GM10248 (cell line): ENCODE results near the gene ZC3H6.
A peak's percentile ranks its signal among the peaks of the same experiment; 100 is the strongest.

Experiments
- CTCF ChIA-PET: fragments of 300-600 bp; sonication (Branson Sonifier 250); formaldehyde crosslinking; extraction: SDS; loops from one replicate; lab custom pipeline; 2021; ENCODE audit warnings: antibody characterized with exemption; lab: Yijun Ruan, JAX
- POLR2A ChIA-PET: fragments of 350-650 bp; sonication (Branson Sonifier 250); formaldehyde crosslinking; extraction: SDS; loops from one replicate; lab custom pipeline; 2020; ENCODE audit warnings: antibody characterized with exemption; lab: Yijun Ruan, JAX
- DNase-seq: peaks from one replicate; pipeline ENCODE4 v3.0.0; 2012; ENCODE audit errors: extremely low spot score
- TF ChIP-seq, protein P1 (sequence below): IDR thresholded peaks from 2 replicates; pipeline ENCODE4 v1.5.1; 2012; ENCODE audit warnings: mild to moderate bottlenecking, low read depth; ENCODE audit errors: extremely low read depth, missing control alignments, control extremely low read depth

The ZC3H6 gene

DNA sequence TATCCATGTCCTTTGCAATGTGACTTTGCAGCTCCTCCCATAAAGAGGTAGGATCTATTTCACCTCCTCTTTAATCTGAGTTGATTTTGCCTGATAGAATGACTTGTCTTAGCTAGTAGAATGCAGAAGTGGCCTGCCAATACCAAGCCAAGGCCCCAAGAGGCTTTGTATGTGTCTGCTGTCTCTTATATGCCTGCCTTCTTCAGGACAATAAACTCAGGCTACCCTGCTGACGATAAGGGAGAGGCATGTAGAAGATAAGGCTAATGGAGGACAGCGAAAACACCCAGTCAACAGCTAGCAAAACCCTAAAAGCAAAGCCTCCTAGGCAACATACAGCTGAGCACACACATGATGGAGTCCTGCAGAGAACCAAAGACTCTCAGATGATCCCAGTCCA, 18.7 kb upstream of the ZC3H6 start:
- ChIA-PET CTCF (interaction anchor here (0.8 to 2.0 kb wide), 4 partner anchors 9 to 326 kb away, joined by 3 to 5 read pairs (median 4); no protein-coding TSS in a partner anchor), POLR2A (interaction anchor here (0.5 kb wide), 1 partner anchor 407 kb away, joined by 4 read pairs; no protein-coding TSS in a partner anchor)
- DNase-seq: no peak

DNA sequence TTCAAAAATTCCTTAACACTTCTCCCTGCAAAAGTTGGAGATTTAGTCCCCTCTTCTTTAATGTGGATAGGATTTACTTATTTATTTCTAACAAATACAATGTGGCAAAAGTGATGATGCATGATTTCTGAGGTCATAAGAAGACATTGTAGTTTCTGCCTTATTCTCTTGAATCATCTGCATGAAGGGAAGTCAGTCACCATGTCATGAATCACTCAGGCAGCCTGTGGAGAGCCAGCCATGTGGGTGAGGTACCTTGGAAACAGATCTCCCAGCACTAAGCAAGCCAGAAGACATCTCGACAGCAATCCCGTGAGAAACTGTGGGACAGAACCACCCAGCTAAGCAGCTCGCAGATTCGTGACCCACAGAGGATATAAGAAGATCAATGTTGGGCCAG, 17.8 kb upstream of the ZC3H6 start:
- TF ChIP-seq, protein P1, sequence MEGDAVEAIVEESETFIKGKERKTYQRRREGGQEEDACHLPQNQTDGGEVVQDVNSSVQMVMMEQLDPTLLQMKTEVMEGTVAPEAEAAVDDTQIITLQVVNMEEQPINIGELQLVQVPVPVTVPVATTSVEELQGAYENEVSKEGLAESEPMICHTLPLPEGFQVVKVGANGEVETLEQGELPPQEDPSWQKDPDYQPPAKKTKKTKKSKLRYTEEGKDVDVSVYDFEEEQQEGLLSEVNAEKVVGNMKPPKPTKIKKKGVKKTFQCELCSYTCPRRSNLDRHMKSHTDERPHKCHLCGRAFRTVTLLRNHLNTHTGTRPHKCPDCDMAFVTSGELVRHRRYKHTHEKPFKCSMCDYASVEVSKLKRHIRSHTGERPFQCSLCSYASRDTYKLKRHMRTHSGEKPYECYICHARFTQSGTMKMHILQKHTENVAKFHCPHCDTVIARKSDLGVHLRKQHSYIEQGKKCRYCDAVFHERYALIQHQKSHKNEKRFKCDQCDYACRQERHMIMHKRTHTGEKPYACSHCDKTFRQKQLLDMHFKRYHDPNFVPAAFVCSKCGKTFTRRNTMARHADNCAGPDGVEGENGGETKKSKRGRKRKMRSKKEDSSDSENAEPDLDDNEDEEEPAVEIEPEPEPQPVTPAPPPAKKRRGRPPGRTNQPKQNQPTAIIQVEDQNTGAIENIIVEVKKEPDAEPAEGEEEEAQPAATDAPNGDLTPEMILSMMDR: no peak
- ChIA-PET POLR2A (no interaction called here), CTCF (interaction anchor here (2.0 kb wide), 1 partner anchor 16 kb away, joined by 4 read pairs; no protein-coding TSS in a partner anchor)
- no peak for DNase-seq

More for the DNA sequence above, 18.7 kb upstream of the ZC3H6 start:
- TF ChIP-seq, protein P1: no peak

DNA sequence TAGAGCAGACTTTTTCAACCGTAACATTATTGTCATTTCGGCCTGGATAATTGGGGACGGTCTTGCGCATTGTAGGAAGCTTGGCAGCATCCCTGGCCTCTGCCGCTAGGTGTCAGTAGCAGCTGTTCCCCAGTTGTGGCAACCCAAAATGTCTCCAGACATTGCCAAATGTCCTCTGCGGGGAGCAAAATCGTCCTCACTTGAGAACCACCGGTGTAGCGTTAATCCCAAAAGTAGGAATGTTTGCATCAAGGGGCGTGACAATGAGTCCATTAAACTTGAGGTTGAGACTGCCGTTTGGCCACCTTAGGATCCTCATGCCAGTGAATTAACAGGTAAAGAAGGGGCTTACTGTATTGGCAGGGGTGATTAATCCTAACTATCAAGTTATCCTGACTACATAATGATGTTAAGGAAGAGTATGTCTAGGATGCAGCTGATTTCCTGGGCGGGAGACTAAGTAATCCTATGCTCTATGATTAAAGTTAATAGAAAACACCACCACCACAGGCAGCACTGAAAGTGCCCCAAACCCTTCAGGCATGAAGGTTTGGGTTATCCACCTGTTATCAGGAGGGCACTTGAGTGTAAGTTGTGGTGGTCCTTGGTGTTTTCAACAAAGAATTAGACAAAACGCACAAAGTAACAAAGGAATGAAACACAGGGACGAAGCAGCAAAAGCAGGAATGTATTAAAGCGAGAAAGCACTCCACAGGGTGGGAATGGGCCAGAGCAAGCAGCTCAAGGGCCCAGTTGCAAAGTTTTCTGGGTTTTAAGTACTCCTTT, 15.7 kb upstream of the ZC3H6 start:
- DNase-seq: peak; percentile 70
- ChIA-PET CTCF (interaction anchor here (0.7 to 6.4 kb wide), 25 partner anchors 9 to 324 kb away, joined by 3 to 37 read pairs (median 4); no protein-coding TSS in a partner anchor), POLR2A (no interaction called here)
- TF ChIP-seq, protein P1: peak; percentile 97

DNA sequence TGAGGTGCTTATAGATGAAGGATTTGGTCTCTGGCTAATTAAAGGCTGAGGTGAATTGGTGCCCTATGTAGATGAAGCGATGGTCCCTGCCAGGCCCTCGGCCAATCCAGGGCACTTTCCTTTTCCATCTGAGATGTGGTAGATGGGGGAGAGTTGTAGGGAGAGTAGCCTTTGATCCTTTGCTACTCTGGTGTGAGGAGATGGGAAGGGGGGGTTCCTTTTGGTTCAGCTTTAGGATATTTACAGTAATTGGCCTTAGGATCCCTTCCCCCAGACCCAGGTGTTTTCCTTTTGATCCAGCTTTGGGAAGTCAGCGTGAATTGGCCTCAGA, 15.1 kb upstream of the ZC3H6 start:
- ChIA-PET CTCF (interaction anchor here (0.9 to 6.4 kb wide), 17 partner anchors 9 to 373 kb away, joined by 3 to 37 read pairs (median 5); no protein-coding TSS in a partner anchor), POLR2A (no interaction called here)
- TF ChIP-seq, protein P1: no peak
- no peak for DNase-seq

DNA sequence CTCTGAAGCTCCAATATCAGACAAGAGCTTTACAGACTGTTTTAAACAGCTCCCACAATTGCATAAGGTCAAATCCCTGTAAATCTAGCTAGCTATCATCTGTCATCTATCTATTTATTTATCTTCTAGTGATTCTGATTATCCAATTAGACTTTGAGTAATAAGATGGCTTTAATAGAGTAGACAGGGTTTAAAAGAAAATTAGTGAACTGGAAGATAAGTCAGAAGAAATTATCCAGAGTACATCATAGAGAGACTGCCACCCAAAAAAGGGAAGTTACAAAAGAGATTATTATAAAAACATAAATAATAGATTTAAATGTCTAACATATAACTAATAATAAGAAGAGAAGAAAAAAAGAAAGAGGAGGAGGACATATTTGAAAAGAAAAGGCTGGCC, 12.5 kb upstream of the ZC3H6 start:
- CTCF ChIA-PET: interaction anchor here (6.4 kb wide), 1 partner anchor 9 kb away, joined by 32 read pairs; no protein-coding TSS in a partner anchor
- POLR2A ChIA-PET: no interaction called here

DNA sequence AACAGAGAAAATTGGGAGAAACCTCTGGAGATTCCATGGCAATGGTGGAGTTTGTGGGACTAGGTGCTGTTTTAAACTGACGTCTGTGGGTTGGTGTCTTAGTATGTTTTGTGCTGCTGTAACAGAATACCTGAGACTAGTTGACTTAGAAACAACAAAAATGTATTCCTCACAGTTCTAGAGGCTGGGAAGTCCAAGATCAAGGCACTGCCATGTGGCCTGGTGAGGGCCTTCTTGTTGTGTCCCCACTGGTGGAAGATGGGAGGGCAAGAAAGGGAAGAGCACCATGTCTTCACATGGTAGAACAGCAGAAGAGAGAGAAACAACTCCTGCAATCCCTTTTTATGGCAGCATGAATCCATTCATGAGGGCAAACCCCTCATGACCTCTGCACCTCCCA, 6.8 kb upstream of the ZC3H6 start:
- ChIA-PET POLR2A (no interaction called here), CTCF (interaction anchor here (1.5 to 2.2 kb wide), 2 partner anchors 9 to 17 kb away, joined by 3 to 8 read pairs; no protein-coding TSS in a partner anchor)
- no peak for DNase-seq
- TF ChIP-seq, protein P1: no peak

More for the DNA sequence above, 12.5 kb upstream of the ZC3H6 start:
- DNase-seq: no peak
- TF ChIP-seq, protein P1: no peak
